AG08396 (cell line): Measurements from ENCODE around the gene CD109.
"Not testable (repeated sequence)": the region's sequence is repeated elsewhere in the genome, so short reads cannot be mapped to it uniquely, and the experiment has no call there.

Experiments used
- DNase-seq: peaks from one replicate; pipeline ENCODE4 v3.0.0; 2012; ENCODE audit warnings: low spot score, mixed read lengths

The CD109 gene

DNA sequence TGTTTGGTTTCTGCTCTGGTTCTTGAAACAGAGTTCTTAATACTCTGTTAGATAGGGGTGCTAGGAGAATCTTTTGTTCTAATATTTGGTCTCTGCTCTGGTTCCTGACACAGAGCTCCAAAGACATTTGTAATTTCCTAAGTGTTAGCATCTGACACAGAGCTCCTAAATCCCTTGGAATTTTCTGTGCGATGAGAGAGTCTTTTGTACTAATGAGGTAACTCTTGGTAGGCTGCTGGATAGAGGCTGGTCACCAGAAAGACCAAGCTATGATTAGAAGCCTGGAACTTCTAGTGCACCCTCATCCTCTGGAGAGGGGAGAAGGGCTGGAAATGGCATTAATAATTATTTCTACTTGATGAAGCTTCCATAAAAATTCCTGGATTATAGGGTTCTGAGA lies 7.7 kb upstream of the CD109 start:
- DNase-seq = no peak

DNA sequence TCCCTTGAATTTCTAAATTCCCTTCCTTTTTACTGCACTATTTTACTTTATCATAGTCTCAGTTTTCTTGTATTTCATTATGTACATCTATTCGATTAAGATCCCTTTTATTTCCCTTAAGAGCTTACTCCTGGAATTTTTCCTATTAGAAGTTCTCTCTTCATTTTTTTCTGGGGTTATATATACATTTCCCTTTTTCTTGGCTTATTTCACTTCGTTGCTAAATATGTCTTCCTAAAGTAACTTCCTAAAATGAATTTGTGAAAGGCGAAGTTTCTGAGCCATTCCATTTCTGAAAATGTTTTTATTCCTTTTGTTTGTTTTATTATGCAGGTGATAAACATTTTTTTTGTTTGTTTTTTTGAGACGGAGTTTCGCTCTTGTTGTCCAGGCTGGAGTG lies 5.9 kb upstream of the CD109 start:
- no peak for DNase-seq

DNA sequence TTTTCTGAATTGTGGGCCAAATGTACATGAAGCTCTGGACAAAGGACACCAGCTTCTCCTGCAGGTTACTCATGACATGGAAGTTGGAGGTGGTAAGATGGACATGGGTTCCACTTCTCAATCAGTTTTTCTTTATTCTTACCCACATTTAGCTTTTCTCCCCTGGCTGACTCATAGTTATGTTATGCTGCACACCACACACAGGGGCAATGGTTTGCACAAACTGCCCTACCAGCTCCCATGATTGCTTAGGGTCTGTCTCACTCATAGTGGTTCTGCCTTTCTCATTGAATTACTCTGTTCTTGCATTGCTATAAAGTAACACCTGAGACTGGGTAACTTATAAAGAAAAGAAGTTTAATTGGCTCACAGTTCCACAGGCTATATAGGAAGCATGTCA lies 4.5 kb upstream of the CD109 start:
- DNase-seq = peak; percentile 25

DNA sequence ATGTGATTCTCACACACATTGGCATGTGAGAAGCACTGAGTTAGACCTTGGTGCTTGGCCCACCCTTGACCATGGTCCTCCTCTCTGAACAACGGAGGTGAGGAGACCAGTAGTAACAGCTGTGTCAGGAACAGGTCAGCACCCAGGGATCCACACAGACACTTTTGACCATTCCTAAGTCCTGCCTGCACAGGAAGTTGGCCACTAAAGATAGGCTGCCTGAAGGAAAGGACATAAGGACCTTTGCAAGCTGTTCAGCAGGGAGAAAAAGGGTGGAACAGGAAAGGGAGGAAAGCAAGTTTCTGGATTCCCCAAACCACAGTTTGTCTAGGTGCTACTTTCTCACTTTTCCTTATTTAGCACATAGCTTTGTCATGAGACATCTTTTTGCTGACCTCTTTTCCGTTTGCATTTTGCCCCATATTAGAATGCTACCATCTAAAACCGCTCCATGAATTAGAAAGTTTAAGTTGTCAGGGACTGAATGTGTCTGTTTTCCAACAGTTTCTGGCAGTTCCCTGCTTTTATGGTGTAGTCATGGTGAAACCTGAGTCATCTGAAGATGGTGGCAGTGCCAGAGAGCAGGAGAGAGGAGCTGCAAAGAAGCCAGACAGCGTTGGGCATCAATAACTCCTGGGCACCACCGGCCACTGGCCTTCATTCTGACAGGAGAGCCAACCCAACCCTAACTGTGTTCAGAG lies 1.1 kb upstream of the CD109 start:
- DNase-seq = peak; percentile 24

DNA sequence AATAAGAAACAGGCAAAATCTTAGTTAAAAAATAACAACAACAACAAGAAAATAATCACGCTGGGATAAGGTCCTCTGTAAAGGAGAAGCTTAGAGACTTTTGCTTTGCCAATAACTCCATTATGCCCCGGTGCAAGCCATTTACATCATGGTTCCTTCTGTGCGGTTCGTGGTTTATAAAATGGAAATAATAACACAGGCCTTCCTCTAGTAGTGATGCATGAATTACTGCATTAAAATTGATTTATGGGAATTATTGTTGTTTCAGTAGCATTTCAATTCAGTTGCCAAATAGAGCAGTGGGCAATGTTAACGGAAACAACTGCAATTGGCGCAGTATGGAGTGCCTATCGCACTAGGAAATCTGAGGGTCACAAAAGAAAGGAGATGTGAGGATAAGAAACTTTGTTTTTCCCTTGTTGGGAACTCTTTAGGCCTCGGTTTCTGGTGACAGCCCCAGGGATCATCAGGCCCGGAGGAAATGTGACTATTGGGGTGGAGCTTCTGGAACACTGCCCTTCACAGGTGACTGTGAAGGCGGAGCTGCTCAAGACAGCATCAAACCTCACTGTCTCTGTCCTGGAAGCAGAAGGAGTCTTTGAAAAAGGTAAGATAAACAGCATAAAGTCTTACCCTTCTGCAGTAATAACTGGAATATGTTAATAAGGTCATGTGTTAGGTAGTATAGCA lies 1.1 kb downstream of the CD109 start:
- no peak for DNase-seq

DNA sequence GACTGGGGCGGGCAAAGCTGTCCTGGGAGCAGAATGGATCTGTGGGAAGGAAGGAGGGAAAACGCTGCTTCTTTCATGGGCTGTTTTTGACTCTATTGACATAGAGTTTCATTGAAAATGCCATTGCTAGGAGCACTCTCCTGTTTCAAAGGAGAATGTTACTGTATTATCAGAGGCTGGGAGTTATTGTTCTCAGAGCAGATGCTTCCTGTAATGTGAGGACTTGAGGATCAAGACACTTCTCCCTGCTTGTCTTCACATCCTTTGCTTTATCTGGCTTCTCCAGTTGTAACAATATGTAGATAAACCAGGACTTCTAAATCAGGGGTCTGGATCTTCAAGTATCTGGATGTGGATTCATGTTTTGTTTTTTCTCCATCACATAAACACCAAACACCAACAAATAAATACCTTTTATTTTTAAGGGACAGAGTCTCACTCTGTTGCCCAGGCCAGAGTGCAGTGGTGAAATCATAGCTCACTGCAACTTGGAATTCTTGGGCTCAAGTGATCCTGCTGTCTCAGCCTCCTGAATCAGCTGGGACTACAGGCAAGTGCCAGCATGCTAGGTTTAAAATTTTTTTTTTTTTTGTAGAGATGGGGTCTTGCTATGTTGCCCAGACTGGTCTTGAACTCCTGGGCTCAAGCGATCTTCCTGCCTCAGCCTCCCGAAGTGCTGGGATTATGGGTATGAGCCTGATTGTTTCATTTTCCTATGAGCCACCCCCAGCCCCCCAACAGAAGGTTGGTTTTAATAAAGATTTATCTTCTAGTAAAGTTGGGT lies 3.9 kb downstream of the CD109 start:
- DNase-seq = no peak

DNA sequence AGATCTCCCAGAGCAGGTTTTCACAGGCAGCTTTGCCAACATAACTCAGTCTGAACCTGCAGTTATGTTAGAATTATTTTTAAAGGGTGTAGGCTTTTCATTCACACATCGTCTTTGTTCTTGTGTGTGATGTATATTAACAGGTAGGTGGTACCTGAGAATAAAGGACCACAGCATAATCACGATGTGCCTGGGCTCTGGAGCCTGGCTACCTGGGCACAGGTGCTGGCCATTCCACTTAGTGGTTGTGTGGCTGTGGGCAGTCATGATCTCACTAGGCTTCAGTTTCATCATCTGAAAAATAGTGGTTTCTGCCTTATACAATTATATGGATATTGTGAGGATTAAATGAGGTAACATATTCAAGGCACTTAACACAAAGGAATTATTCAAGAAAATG lies 6.4 kb downstream of the CD109 start:
- no peak for DNase-seq

DNA sequence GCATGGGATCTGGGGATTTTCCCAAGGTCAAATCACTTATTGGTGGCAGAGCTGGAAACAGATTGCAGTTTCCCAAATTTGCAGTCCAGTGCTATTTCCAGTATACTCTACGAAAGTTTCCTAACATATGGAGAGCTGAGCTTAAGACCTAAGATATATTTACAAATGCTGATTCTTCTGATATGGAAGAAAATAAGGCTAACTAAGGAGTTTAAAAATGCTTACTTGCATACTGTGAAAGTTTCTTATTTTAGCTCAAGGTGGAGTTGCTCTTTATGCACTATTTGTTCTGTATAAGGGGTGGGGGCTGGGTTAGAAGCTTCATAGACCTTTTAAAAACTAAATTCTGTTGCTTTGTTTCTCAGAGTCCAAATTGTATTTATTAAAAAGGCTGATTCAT lies 7.5 kb downstream of the CD109 start:
- DNase-seq = no peak

DNA sequence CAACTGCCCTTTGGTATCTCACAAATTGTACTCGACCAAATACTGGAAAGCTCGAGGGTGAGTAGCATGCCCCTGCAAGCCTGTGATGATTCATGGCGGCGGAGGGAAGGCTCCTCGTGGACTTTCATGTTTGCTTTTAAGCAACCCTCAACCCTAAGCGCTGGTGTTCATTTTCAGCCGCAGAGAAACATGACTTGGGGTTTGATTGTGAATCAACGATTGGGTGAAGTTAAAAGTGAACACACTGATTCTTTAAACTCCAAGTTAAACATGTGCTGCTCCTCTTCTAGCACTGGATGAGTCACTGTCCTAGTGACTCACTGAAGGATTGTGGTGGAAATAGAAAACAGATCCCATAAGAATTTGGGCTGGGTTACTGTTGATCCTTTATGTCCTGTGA lies 8.3 kb downstream of the CD109 start:
- DNase-seq = peak; percentile 71

DNA sequence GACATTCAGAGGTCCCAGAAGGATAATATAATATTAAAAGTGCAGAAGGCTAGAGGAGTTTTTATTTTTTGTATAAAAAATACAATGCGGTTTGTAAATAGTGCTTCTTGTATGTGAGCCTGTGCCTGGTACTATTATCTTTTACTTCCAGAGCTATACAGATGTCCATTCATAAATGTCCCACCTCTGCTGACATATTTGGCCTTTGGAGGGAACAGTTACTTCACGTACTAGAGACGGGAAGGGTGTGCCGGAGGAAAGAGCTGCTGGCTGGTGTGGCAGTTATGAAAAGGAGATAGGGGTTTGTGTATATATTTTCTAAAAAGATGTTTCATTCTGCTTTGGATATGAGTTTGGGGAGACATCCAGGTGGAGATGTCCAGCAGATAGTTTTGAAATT lies 8.8 kb downstream of the CD109 start:
- no peak for DNase-seq

DNA sequence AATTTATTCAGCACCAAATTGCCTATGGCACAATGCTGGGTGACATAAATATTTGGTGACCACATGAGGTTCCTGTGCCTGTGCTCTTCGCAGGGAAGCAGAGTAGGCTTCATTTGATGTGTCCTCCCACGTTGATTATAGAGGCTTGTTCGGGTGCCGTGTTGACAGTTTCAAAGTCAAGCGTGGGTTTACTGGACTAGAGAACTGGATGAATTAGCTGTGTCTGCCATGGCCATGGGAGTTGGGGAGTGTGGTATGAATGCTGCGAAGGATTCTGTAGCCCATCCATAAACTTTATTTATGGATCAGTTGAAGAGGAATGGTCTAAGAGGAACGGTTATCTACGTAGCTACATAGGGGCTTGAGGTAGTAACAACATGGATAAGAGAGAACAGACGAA lies 11.0 kb downstream of the CD109 start:
- no peak for DNase-seq

DNA sequence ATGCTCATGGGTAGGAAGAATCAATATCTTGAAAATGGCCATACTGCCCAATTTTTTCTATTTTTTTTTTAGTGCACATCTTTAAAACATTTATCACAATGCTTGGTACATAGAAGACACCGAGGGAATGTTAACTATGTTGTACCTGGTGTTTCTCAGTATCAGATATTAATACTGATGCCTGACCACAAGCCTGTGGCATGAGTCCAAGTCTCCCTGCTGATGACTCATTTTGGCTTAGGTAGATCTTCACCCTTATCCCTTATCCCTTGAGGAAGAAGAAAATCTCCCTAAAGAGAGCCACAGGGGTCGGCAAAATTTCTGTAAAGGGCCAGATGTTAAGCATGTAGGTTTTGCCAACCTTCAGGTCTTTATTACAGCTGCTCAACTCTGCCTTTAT lies 14.5 kb downstream of the CD109 start:
- DNase-seq = no peak

DNA sequence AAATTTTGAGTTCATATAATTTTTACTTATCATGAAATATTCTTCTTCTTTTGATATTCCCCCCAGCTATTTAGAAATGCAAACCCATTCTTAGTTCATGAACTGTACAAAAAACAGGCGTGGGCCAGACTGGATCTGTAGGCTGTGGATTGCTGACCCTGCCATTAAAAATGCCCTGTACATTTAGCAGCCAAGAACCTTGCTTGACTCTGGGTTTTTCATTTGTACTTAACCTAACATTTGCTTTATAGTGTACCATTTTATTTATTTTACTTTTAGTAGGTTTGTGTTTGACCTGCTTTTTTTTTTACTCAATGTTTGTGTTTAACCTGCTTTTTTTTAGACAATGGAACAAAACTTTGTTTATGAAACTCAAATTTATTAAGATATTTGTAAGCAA lies 14.9 kb downstream of the CD109 start:
- DNase-seq = no peak

DNA sequence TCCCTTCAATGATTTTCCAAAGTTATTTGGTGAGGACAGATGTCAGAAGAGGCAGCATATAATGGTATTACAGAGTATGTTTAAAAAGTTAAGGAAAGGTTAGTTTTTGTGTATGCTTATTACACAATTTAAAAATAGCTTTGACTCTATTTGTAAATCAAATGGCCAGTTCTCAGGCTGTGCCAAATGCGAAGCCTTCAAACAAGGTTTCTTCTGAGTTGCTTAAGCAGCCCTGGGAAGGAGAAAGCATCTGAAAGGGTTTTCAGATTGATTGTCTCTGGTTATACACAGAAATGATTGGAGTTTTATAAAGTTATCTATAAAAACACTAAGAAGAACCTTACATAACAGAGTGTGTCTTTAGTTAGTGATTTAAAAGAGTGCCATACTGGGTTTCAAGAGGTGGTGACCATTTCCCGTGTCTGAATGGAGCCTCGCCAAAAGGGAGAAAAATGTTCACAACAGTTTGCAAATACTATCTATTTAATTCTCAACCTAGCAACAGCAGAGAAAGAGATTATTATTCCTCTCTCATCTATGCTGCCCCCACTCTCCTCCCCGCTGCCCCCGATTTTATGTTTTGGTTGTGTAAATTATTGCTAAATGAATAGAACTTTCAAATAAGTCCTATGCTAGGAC lies 16.7 kb downstream of the CD109 start:
- no peak for DNase-seq

DNA sequence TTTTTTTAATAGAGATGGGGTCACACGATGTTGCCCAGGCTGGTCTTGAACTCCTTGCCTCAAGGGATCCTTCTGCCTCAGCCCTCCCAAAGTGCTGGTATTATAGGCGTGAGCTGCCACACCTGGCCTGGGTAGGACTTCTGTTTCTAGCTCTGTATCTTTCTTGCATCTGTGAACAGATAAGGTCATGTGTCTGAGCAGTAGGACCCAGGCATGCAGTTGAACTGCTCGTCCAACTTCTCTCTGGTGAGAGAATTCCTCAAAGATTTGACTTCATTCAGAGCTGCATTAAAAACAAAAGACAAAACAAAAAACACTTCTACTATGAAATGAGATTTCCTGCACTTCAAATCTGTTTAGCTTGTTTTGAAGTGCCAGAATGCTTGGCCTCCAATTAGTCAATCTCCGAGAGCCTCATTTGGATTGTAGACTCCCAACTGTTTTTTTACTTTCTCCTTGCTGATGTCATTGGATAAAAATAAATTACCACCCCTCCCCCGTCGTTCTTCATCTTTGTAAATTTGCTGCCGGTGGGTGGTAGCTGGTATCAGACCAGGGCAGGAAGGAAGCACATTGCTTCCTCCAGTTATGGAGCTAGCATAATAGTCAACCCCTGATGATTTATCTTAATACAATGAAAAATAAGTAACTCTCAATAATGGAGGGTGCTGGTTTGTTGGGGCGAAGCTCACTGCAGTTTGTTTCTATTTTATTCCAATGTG lies 17.6 kb downstream of the CD109 start:
- no peak for DNase-seq

DNA sequence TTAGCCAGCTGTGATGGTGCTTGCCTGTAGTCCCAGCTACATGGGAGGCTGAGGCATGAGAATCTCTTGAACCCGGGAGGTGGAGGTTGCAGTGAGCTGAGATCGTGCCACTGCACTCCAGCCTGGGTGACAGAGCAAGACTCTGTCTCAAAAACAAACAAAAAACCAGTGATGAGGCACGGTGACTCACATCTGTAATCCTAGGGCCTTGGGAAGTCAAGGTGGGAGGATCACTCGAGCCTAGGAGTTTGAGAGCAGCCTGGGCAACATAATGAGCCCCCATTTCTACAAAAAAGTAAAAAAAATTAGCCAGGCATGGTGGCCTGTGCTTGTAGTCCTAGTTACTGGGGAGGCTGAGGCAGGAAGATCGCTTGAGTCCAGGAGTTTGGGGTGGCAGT lies 19.1 kb downstream of the CD109 start:
- not testable (repeated sequence) for DNase-seq

DNA sequence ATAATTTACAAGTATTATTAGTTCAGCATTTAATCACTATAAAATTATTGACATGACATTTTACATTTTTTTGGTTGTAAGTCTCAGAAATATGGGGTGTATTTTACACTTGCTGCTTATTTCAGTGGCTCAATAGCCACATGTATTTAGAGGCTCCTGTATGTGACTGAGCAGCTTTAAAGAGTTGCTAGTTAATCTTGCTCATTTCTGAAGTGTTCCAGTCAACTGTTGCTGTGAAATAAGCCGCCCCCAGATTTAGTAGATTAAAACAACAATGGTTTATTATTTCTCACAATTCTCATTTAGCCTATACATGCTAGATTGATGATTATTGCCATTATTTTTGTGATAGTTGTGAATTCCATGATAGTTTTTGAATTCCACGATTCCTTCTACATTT lies 23.0 kb downstream of the CD109 start:
- DNase-seq = no peak

DNA sequence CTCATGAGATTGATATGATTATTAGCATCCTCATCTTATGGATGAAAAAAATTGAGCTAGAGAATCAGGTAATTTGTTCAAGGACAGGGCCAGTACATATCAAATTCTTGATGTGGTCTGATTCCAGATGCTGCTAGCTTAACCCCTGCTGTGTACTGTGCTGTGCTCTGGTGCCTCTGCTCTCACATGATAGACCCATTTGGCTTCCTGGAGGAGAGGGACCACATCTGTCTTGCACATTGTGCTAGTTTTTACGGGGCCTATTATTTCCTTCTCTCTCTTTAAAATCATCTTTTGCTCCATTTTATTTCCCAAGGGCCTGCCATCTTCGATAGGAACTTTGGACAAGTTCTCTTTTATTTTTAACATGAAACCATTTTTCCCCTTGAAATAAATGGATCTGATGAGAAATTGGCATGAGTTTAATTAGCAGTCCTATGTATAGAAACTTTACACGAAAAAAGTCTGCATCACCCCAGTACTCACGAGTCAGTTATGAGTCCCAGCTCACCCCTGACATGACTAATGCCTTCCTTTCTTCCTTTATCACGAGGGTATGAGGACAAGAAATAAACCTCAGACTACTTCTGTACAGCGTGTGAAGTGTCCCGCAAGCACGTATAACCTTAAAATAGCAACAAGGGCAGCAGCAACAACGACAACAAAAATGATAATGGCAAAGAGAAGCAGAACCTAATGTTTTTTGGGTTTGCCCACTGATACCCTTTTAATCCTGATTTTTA lies 26.5 kb downstream of the CD109 start:
- DNase-seq = peak; percentile 60

DNA sequence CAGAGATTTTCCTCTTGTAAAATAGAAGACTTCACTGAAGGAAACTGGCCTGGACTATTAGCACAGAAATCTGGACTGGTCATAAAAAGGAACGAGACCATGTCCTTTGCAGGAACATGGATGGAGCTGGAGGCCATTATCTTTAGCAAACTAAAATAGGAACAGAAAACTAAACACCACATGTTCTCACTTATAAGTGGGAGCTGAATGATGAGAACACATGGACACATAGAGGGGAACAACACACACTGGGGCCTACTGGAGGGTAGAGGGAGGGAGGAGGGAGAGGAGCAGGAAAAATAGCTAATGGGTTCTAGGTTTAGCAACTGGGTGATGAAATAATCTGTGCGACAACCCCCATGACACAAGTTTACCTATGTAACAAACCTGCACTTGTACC lies 27.5 kb downstream of the CD109 start:
- DNase-seq = not testable (repeated sequence)

DNA sequence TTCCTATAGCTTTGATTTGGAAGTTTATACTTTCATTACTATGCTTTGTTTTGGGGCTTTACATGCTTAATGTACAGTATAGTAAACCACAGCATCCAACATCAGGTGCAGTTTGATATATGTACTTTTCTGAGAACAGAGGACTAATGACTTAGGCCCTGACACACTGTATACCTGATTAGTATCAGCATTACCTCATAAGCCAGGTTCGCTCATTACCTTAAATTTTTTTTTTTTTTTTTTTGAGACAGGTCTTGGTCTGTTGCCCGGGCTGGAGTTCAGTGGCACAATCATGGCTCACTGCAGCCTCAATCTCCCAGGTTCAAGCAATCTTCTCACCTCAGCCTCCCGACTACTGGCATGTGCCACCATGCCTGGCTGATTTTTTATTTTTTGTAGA lies 28.4 kb downstream of the CD109 start:
- DNase-seq = no peak

DNA sequence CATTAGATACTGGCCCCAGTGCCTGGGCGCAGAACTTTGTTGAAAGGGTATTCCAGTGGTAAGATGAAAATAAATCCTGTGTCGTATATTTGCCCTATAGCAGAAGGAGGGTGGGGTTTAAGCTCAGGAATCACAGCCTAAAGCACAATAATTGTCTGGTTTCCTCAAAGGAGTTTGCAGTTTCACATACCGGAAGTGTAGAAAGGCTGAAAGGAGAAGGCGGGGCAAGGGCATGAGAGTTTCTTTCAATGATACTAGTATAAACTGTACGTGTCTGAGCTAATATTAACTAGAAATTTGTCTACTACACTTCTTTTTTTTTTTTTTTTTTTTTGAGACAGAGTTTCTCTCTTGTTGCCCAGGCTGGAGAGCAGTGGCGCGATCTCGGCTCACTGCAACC lies 29.2 kb downstream of the CD109 start:
- not testable (repeated sequence) for DNase-seq
